ENCODE data around the gene AZIN2.
A peak's percentile ranks its signal among the peaks of the same experiment; 100 is the strongest.
"Not testable (repeated sequence)": the region's sequence is repeated elsewhere in the genome, so short reads cannot be mapped to it uniquely, and the experiment has no call there.

Gene AZIN2

GRCh38 chr1:33096363-33097005, 15.5 kb downstream of the AZIN2 start:
- DNase-seq: no peak

DNA sequence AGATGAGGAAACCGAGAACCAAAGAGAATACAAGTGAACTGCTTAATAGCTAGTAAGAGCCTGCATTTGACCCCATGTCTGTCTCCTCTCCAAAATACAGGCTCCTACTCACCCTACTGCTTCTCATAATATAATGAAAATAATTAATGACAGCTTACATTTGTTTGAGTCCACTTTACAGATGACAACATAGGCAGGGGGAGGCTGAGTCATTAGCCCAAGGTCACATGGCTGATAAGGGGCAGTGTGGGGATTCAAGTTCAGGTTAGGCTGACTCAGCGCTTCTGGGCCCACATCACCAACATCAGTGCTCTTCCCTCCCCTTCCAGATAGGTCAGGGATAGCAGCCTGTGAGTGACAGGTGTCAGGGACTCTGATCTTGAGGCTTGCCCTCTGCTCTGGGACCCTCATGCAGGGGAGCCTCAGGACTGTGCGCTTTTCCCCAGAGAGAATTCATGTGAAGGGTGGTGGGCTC, 16.2 kb downstream of the AZIN2 start:
- peak; percentile 53 for DNase-seq

DNA sequence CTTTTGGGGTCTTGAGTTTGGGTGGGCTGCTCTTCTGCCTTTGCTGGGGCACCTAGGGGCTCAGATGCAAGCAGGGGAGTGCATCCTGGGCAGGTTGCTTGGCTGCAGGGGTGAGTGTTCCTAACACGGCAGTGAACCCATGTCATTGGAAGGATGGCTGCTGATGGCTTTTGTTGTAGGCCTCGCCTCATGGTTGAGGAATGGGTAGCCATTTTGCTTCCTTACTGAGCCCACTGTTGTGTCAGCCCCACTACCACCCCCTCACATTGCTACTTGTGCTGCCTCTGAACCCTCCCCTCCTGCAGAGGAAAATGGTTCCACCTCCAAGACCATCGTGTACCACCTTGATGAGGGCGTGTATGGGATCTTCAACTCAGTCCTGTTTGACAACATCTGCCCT, 16.8 kb downstream of the AZIN2 start:
- no peak for DNase-seq

DNA sequence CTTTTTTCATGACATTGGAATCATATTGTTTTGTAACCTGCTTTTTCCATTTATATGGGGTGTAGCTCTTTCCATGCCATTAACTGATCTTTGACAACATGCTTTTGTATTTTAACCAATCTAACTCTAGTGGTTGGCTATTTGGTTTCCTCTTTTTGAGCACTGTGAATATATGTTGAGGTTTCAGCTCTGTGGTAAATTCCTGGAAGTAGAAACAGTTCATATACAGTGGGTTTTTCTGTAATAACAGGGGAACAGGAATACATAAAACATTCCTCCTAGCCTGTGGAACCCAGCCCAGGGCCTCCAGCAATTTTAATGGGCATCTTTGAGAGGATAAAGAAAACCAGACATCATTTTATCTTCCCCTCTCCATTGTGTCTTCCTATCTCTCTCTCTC, 17.4 kb downstream of the AZIN2 start:
- DNase-seq: peak; percentile 39

DNA sequence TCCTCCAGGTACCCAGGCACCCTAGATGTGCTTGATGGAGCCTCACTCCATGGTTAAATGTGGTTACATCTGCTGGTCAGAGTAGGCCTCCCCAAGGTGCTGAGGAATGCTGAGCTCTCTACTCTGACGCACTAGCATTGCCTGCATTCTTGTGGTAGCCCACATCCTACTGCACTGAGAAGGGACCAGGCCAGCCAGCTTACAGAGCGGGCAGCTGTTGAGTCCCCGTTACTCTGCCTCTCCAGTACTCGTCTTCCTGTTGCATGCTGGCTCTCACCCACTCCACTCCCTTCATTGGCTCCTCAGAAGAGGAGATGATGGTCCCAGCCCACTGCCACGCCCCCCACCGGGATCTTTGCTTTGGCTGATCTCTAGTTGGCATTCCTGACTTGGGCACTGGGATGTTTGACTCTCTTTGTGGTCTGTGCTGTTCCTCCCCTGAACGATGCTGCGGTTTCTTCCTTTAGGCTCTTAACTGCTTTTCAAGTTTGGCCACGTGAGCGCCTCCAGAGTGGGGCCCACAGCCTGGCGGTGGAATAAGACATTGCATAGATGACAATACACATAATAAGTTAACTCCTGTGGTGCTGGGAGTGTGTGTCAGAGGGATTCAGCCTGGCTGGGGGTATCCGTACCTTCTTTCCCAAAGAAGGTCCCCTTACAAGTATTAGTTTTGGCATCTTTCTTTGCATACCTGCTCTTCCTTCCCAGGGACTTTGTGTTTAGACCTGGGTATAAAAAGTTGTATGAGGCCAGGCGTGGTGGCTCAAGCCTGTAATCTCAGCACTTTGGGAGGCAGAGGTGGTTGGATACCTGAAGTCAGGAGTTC, 18.6 kb downstream of the AZIN2 start:
- DNase-seq: peak; percentile 100

DNA sequence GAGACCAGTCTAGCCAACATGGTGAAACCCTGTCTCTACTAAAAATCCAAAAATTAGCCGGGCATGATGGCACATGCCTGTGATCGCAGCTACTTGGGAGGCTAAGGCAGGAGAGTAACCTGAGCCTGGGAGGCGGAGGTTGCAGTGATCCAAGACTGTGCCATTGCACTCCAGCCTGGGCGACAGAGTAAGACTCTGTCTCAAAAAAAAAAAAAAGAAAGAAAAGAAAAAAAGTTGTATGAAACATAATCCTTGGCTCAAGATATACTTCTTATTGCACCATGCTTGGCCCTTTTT, 19.1 kb downstream of the AZIN2 start:
- not testable (repeated sequence) for DNase-seq

DNA sequence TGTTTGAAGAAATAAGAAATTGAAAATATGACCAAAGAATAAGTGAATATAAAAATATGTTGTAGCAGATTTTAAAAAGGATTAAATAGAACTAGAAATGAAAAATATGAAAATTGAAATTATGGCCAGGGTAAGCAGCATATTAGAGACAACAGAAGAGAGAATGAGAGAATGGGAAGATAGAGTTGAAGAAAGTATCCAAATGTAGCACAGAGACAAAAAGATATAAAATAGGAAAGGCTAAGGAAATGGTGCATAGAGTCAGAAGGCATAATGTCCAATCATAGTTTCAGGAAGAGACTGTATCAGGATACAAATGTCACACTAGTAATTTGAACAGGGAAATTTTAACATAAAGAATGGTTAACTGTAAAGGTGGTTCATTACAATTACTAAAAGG, 29.5 kb downstream of the AZIN2 start:
- no peak for DNase-seq

DNA sequence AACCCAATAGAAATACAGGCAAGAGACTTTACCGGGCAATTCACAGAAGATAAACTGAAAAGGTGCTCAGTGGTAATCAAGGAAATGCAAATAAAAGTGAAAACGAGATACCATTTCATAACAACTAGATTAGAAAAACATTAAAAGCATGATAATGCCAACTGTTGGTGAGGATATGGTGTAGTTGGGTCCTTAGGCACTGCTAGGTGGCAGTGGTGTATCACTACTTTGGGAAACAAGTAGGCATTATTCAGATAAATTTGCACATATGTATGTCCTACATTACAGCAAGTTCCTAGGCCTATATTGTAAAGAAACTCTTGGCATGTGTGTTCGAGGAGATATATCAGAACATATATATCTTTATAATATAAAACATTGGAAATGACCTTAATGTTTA, 31.0 kb downstream of the AZIN2 start:
- no peak for DNase-seq

GRCh38 chr1:33117440-33118085, 36.6 kb downstream of the AZIN2 start:
- no peak for DNase-seq

DNA sequence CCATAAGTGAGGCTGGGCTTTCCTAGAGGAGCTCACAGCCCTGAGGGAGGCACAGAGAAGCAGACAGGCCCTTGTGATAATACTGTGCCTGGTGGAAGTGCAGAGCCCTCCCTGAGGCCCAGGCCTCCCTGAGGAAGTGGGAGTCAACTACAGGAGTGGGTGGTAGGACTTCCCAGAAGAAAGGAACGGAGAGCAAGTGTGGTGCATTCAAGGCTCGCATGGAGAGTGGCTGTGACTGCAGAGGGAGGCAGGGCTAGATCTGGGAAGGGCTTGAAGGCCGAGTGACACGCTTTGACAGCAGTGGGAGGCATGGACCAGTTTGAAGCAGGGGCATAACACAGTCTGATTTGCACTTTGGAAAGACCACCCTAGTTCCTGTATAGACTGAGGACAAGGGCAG, 37.3 kb downstream of the AZIN2 start:
- no peak for DNase-seq

DNA sequence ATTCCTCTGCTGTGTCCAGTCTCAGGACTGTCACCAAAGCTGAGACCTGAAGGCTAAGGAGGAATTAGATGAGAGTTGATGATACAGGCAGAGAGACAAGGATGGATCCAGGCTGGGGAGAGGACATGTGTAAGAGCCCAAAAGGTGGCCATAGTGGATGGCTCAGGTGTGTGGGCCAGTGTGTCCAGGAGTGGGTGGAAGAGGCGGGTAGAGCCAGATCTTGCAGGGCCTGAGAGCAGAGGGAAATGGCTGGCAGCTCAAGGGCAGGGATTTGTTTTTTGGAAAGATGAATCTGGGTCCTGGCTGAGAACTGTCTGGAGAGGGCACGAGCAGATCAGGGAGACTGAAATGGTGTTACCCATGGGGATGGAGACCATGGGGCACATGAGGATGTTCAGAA, 38.1 kb downstream of the AZIN2 start:
- DNase-seq: no peak

DNA sequence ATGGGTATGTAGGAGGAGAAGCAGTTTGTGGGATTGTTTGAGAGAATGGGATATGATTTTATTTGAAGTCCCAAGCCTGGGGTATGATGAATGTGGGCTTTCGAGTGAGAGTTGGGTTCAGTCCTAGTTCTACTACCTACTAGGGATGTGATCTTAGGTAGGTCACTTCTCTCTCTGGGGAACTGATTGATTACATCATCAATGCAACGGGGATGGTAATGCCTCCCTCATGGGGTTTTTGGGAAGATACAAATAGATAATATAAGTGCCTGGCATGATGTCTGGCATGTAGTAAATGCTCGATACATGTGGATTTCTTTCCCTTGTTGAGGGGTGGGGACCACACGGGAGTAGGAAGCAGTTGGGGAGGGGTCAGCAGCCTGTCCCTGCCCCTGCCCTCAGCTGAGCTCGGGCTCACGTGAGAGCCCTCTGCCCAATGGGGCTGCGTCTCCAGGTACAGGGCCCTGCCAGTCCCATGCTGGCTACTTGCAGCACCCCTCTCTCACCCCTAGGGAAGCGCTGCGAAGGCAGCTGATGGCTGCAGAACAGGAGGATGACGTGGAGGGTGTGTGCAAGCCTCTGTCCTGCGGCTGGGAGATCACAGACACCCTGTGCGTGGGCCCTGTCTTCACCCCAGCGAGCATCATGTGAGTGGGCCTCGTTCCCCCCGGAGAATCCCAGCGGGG, 38.7 kb downstream of the AZIN2 start:
- no peak for DNase-seq

GRCh38 chr1:33120436-33121231, 39.7 kb downstream of the AZIN2 start:
- DNase-seq: no peak

- DNase-seq: no peak
Measured at GRCh38 chr1:33121728-33122127, 40.8 kb downstream of the AZIN2 start.

GRCh38 chr1:33122483-33123178, 41.7 kb downstream of the AZIN2 start:
- no peak for DNase-seq

- DNase-seq: no peak
Measured at GRCh38 chr1:33123266-33123665, 42.3 kb downstream of the AZIN2 start.

GRCh38 chr1:33124647-33125046, 43.7 kb downstream of the AZIN2 start:
- not testable (repeated sequence) for DNase-seq

GRCh38 chr1:33126411-33127000, 45.6 kb downstream of the AZIN2 start:
- DNase-seq: no peak

GRCh38 chr1:33127001-33127823, 46.3 kb downstream of the AZIN2 start:
- peak; percentile 100 for DNase-seq

- no peak for DNase-seq
Measured at GRCh38 chr1:33128781-33129180, 47.8 kb downstream of the AZIN2 start.

- peak; percentile 63 for DNase-seq
Measured at GRCh38 chr1:33130297-33130696, 49.3 kb downstream of the AZIN2 start.

Measured in EL (cell line).